WTC11 (cell line): ENCODE data around the gene GRM4. TPM values are rescaled to one million over a fixed set of nuclear protein-coding genes. Genes with fewer than 3 reads are reported as not detected.
A peak's percentile ranks its signal among the peaks of the same experiment; 100 is the strongest.

ENCODE experiments used
- ATAC-seq: fragments of 200-7000 bp; cut with Tn5 transposase; 2 replicates; pipeline ENCODE4 v1.10.0; 2021; ENCODE audit warnings: mild to moderate bottlenecking, moderate library complexity
- CTCF ChIA-PET: fragments of 300-600 bp; sonication (Branson Sonifier 250); formaldehyde crosslinking; loops from one replicate; lab custom pipeline; 2021; ENCODE audit warnings: antibody characterized with exemption; lab: Charles Lee
- POLR2A ChIA-PET: fragments of 350-600 bp; sonication (Branson Sonifier 250); formaldehyde crosslinking; loops from one replicate; lab custom pipeline; 2021; ENCODE audit warnings: antibody characterized with exemption; lab: Charles Lee
- DNase-seq: peaks from one replicate; pipeline ENCODE4 v3.0.0; 2021; ENCODE audit warnings: low spot score
- H3K27ac Mint-ChIP-seq: 2 replicates; pipeline ENCODE4 v1.8.0; 2021; ENCODE audit warnings: mixed read lengths
- H3K27me3 Mint-ChIP-seq: 2 replicates; pipeline ENCODE4 v1.8.0; 2021; ENCODE audit warnings: low read depth, mild to moderate bottlenecking, moderate library complexity, mixed read lengths
- H3K36me3 Mint-ChIP-seq: 2 replicates; pipeline ENCODE4 v1.8.0; 2021; ENCODE audit warnings: mixed read lengths
- H3K4me1 Mint-ChIP-seq: 2 replicates; pipeline ENCODE4 v1.8.0; 2022; ENCODE audit warnings: mixed read lengths
- H3K4me3 Mint-ChIP-seq: 2 replicates; pipeline ENCODE4 v1.8.0; 2021; ENCODE audit warnings: mild to moderate bottlenecking, moderate library complexity, mixed read lengths
- H3K9me3 Mint-ChIP-seq: 2 replicates; pipeline ENCODE4 v1.8.0; 2021; ENCODE audit warnings: mixed read lengths
- ARID4B ChIP-seq: sonication (generic); formaldehyde crosslinking; IDR thresholded peaks from 2 replicates; pipeline ENCODE4 v1.8.0; 2023; ENCODE audit warnings: missing genetic modification reagents, mild to moderate bottlenecking, borderline replicate concordance
- ATF1 ChIP-seq: sonication (generic); formaldehyde crosslinking; IDR thresholded peaks from 2 replicates; pipeline ENCODE4 v1.8.1; 2023; ENCODE audit warnings: mild to moderate bottlenecking, moderate library complexity, missing genetic modification reagents
- CREM ChIP-seq: sonication (generic); formaldehyde crosslinking; IDR thresholded peaks from 2 replicates; pipeline ENCODE4 v1.8.1; 2022; ENCODE audit warnings: mild to moderate bottlenecking, missing genetic modification reagents, moderate library complexity
- ERG ChIP-seq: fragments of 250-450 bp; sonication (Bioruptor Pico); IDR thresholded peaks from 2 replicates; pipeline ENCODE4 v1.8.0; 2021; ENCODE audit warnings: mild to moderate bottlenecking
- FOXK1 ChIP-seq: sonication (generic); formaldehyde crosslinking; IDR thresholded peaks from 2 replicates; pipeline ENCODE4 v1.8.0; 2022; ENCODE audit warnings: mild to moderate bottlenecking, moderate library complexity, missing genetic modification reagents
- HMGA2 ChIP-seq: fragments of 250-450 bp; sonication (Bioruptor Pico); IDR thresholded peaks from 2 replicates; pipeline ENCODE4 v1.4.0; 2021; ENCODE audit warnings: mild to moderate bottlenecking, moderate library complexity
- NFE2L1 ChIP-seq: sonication (generic); formaldehyde crosslinking; IDR thresholded peaks from 2 replicates; pipeline ENCODE4 v1.8.1; 2023; ENCODE audit warnings: missing genetic modification reagents
- OVOL2 ChIP-seq: fragments of 250-450 bp; sonication (Bioruptor Pico); IDR thresholded peaks from 2 replicates; pipeline ENCODE4 v1.9.0; 2021; ENCODE audit warnings: mild to moderate bottlenecking, borderline replicate concordance
- RELA ChIP-seq: sonication (generic); formaldehyde crosslinking; IDR thresholded peaks from 2 replicates; pipeline ENCODE4 v1.8.1; 2022; ENCODE audit warnings: missing genetic modification reagents, mild to moderate bottlenecking, borderline replicate concordance
- TEAD4 ChIP-seq: sonication (generic); formaldehyde crosslinking; IDR thresholded peaks from 2 replicates; pipeline ENCODE4 v1.8.0; 2022; ENCODE audit warnings: mild to moderate bottlenecking, missing genetic modification reagents
- USF2 ChIP-seq: sonication (generic); formaldehyde crosslinking; IDR thresholded peaks from 2 replicates; pipeline ENCODE4 v1.8.1; 2023; ENCODE audit warnings: mild to moderate bottlenecking, missing genetic modification reagents, moderate library complexity
- ZMAT4 ChIP-seq: fragments of 250-450 bp; sonication (Bioruptor Pico); IDR thresholded peaks from 2 replicates; pipeline ENCODE4 v1.9.0; 2021; ENCODE audit warnings: mild to moderate bottlenecking
- ZNF263 ChIP-seq: sonication (generic); formaldehyde crosslinking; IDR thresholded peaks from 2 replicates; pipeline ENCODE4 v1.8.1; 2022; ENCODE audit warnings: low read depth, mild to moderate bottlenecking, moderate library complexity, missing genetic modification reagents
- ZNF396 ChIP-seq: fragments of 250-450 bp; sonication (Bioruptor Pico); IDR thresholded peaks from 2 replicates; pipeline ENCODE4 v1.8.0; 2021; ENCODE audit warnings: mild to moderate bottlenecking, moderate library complexity, borderline replicate concordance
- ZNF416 ChIP-seq: fragments of 250-450 bp; sonication (Bioruptor Pico); IDR thresholded peaks from 2 replicates; pipeline ENCODE4 v1.9.0; 2021; ENCODE audit warnings: mild to moderate bottlenecking, inconsistent platforms
- ZNF425 ChIP-seq: fragments of 250-450 bp; sonication (Bioruptor Pico); conservative IDR thresholded peaks from 2 replicates; pipeline ENCODE4 v1.9.0; 2021; ENCODE audit warnings: mild to moderate bottlenecking
- ZSCAN18 ChIP-seq: fragments of 250-450 bp; sonication (Bioruptor Pico); IDR thresholded peaks from 2 replicates; pipeline ENCODE4 v2.1.2; 2022; ENCODE audit warnings: mild to moderate bottlenecking, moderate library complexity
- total RNA-seq: library from RNA; stranded (reverse); gene quantifications from 3 replicates; pipeline ENCODE4 v1.2.3, GENCODE V29; 2021

GRM4 gene
- total RNA-seq, 1 experiment from 2014 or later, result 34.5 TPM

- Mint-ChIP-seq H3K4me3 (no peak overlapping the region), H3K27me3 (no peaks in the 10 kb centered on the region), H3K9me3 (no peaks in the 10 kb centered on the region), H3K27ac (no peak overlapping the region), H3K4me1 (peaks cover 56% of the 10 kb centered on the region), H3K36me3 (peaks cover 10% of the 10 kb centered on the region; the same call in 1 of the 2 replicates)
- DNase-seq (no peak), ATAC-seq (no peak)
- ChIA-PET POLR2A (interaction anchor here (2.3 kb wide), 1 partner anchor 11 kb away, joined by 15 read pairs; no protein-coding TSS in a partner anchor), CTCF (interaction anchor here (0.7 to 2.4 kb wide), 17 partner anchors 10 to 357 kb away, joined by 3 to 11 read pairs (median 4); no protein-coding TSS in a partner anchor)
- TF ChIP-seq ZNF425 (CRISPR knock-in tag) (no peak), ZMAT4 (CRISPR knock-in tag) (no peak), FOXK1 (CRISPR knock-in tag) (no peak), HMGA2 (CRISPR knock-in tag) (no peak), CREM (CRISPR knock-in tag) (no peak), TEAD4 (no peak), RELA (no peak), ARID4B (CRISPR knock-in tag) (no peak), NFE2L1 (CRISPR knock-in tag) (no peak), ATF1 (CRISPR knock-in tag) (no peak), USF2 (no peak)
Observed at GRCh38 chr6:34125939-34126338, 19.9 kb downstream of the GRM4 start.

- H3K36me3 Mint-ChIP-seq, result no peaks in the 10 kb centered on the region
- POLR2A ChIA-PET, result no interaction called here
- CTCF ChIA-PET, result interaction anchor here (0.6 to 2.2 kb wide), 13 partner anchors 9 to 359 kb away, joined by 3 to 12 read pairs (median 5); partner anchors contain the start of gene GRM4
- H3K4me3 Mint-ChIP-seq, result no peak overlapping the region
- ATAC-seq, result peak; percentile 75
- TF ChIP-seq ZNF416 (CRISPR knock-in tag) (no peak), ZSCAN18 (CRISPR knock-in tag) (no peak), ZNF396 (CRISPR knock-in tag) (no peak), ARID4B (CRISPR knock-in tag) (no peak), OVOL2 (no peak), ZNF263 (CRISPR knock-in tag) (no peak), RELA (no peak), ERG (no peak)
- H3K27ac Mint-ChIP-seq, result no peak overlapping the region; the same call in 1 of the 2 replicates
- H3K9me3 Mint-ChIP-seq, result no peaks in the 10 kb centered on the region
- no peaks in the 10 kb centered on the region; the same call in 1 of the 2 replicates for H3K27me3 Mint-ChIP-seq
- DNase-seq, result peak; percentile 37
- H3K4me1 Mint-ChIP-seq, result peaks cover 21% of the 10 kb centered on the region
Observed at GRCh38 chr6:34120953-34121675, 24.8 kb downstream of the GRM4 start.
